ENCODE measurements around the gene MAD1L1.

GRCh38 chr7:2257046-2257551 is 24.4 kb upstream of the MAD1L1 start:
- TF ChIP-seq POLR2AphosphoS5 (IDR thresholded peaks at IDR 0.05; ENCODE audit: borderline replicate concordance, low read depth, low read length) (no peak), EZH2 (IDR thresholded peaks at IDR 0.05) (no peak), FOXP2 (optimal IDR thresholded peaks at IDR 0.05; ENCODE audit: control extremely low read depth, extremely low read length, insufficient read depth) (no peak)
